PC-3 (cell line): Measurements from ENCODE around the gene AKNA. TPM values are rescaled to one million over a fixed set of nuclear protein-coding genes. Genes with fewer than 3 reads are reported as not detected.
A peak's percentile ranks its signal among the peaks of the same experiment; 100 is the strongest.

Experiments used
- ATAC-seq: fragments of 200-7000 bp; cut with Tn5 transposase; 2 replicates; pipeline ENCODE4 v1.9.1; 2020; ENCODE audit warnings: mild to moderate bottlenecking, moderate library complexity
- BruUV-seq: library from RNA; stranded (reverse); fragments of 400-500 nt; replicated peaks from 2 replicates; lab custom pipeline; 2021; lab: Mats Ljungman, UMichigan
- CTCF ChIA-PET: fragments of 300-600 bp; sonication (Branson Sonifier 250); formaldehyde crosslinking; loops from one replicate; lab custom pipeline; 2022; ENCODE audit warnings: antibody characterized with exemption; lab: Charles Lee
- POLR2A ChIA-PET: fragments of 300-600 bp; sonication (Branson Sonifier 250); formaldehyde crosslinking; loops from one replicate; lab custom pipeline; 2022; ENCODE audit warnings: antibody characterized with exemption; ENCODE audit not compliant: unreplicated experiment; lab: Charles Lee
- DNase-seq: peaks from one replicate; pipeline ENCODE4 v3.0.0-alpha.2; 2015
- H2AFZ ChIP-seq: fragments of 300-600 bp; sonication (generic); 2 replicates; pipeline ENCODE4 v1.6.0; 2016; ENCODE audit warnings: antibody characterized with exemption, low read length
- H3F3A ChIP-seq: fragments of 300-600 bp; sonication (generic); one replicate; pipeline ENCODE4 v1.6.0; 2017; ENCODE audit warnings: antibody characterized with exemption, low read length, control low read depth, mild to moderate bottlenecking; ENCODE audit not compliant: unreplicated experiment
- H3K27ac ChIP-seq: fragments of 300-600 bp; sonication (generic); 2 replicates; pipeline ENCODE4 v1.5.1; 2016; ENCODE audit warnings: mild to moderate bottlenecking, low read length
- H3K27me3 ChIP-seq: fragments of 300-600 bp; sonication (generic); 2 replicates; pipeline ENCODE4 v1.6.1; 2016; ENCODE audit warnings: low read length, mixed read lengths
- H3K36me3 ChIP-seq: fragments of 300-600 bp; sonication (generic); 2 replicates; pipeline ENCODE4 v1.6.1; 2016; ENCODE audit warnings: low read depth, mixed run types, low read length, mixed read lengths
- H3K4me1 ChIP-seq: fragments of 300-600 bp; sonication (generic); 2 replicates; pipeline ENCODE4 v1.5.1; 2016; ENCODE audit warnings: low read length; ENCODE audit not compliant: insufficient read depth
- H3K4me2 ChIP-seq: fragments of 300-600 bp; sonication (generic); 2 replicates; pipeline ENCODE4 v1.6.0; 2016; ENCODE audit warnings: low read length
- H3K4me3 ChIP-seq: fragments of 300-600 bp; sonication (generic); 2 replicates; pipeline ENCODE4 v1.5.1; 2016; ENCODE audit warnings: mild to moderate bottlenecking, low read length, mixed read lengths
- H3K79me2 ChIP-seq: fragments of 300-600 bp; sonication (generic); 2 replicates; pipeline ENCODE4 v1.6.1; 2017; ENCODE audit warnings: low read length, mixed read lengths
- H3K9ac ChIP-seq: fragments of 300-600 bp; sonication (generic); 2 replicates; pipeline ENCODE4 v1.6.0; 2016; ENCODE audit warnings: mild to moderate bottlenecking, low read length
- H3K9me2 ChIP-seq: fragments of 300-600 bp; sonication (generic); replicated peaks from 2 replicates; pipeline ENCODE4 v1.6.1; 2016; ENCODE audit warnings: mixed run types, low read length, mixed read lengths
- H3K9me3 ChIP-seq: fragments of 300-600 bp; sonication (generic); 2 replicates; pipeline ENCODE4 v1.6.1; 2016; ENCODE audit warnings: low read length, mixed read lengths
- H4K20me1 ChIP-seq: fragments of 300-600 bp; sonication (generic); 2 replicates; pipeline ENCODE4 v1.6.1; 2016; ENCODE audit warnings: low read length, mixed read lengths
- EZH2 ChIP-seq: fragments of 300-600 bp; sonication (generic); IDR thresholded peaks from one replicate; pipeline ENCODE4 v1.6.1; 2017; ENCODE audit warnings: antibody characterized with exemption, mild to moderate bottlenecking, low read length; ENCODE audit not compliant: unreplicated experiment
- EZH2phosphoT487 ChIP-seq: fragments of 300-600 bp; sonication (generic); IDR thresholded peaks from 2 replicates; pipeline ENCODE4 v1.6.1; 2018; ENCODE audit warnings: mild to moderate bottlenecking, antibody characterized with exemption, low read length, borderline replicate concordance
- intact Hi-C: fragments of 100-400 bp; cut with micrococcal nuclease; formaldehyde crosslinking; loops from 2 replicates; pipeline ENCODE4 v1.9.0; 2023
- total RNA-seq: library from RNA; depleted of rRNA; stranded (reverse); fragments of >200 nt; gene quantifications from 2 replicates; pipeline ENCODE4 v1.2.3, GENCODE V29; 2014
- TF ChIP-seq, protein P1 (sequence below): fragments of 300-600 bp; sonication (generic); conservative IDR thresholded peaks from 2 replicates; pipeline ENCODE4 v1.5.1; 2017; ENCODE audit warnings: antibody characterized with exemption, low read depth, mild to moderate bottlenecking, low read length

AKNA gene
- total RNA-seq, 1 experiment from 2014 or later: 9.1 TPM

DNA sequence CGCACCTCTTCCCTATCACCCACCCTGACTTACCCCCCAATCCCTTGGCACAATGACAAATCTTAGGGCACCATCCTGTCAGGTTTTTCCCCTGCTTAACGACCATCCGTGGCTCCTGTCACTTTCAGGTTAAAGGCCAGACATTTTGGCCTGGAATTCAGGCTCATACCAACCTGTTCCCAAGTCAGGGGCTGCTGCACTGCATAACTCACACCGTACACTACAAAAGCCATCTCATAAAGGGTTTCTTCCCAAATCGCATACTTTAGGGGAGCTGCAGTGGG, 7.5 kb upstream of the AKNA start:
- no peaks in the 10 kb centered on the region for H3K36me3 ChIP-seq
- no TSS peak for BruUV-seq
- TF ChIP-seq EZH2 (no peak), EZH2phosphoT487 (no peak)
- TF ChIP-seq, protein P1, sequence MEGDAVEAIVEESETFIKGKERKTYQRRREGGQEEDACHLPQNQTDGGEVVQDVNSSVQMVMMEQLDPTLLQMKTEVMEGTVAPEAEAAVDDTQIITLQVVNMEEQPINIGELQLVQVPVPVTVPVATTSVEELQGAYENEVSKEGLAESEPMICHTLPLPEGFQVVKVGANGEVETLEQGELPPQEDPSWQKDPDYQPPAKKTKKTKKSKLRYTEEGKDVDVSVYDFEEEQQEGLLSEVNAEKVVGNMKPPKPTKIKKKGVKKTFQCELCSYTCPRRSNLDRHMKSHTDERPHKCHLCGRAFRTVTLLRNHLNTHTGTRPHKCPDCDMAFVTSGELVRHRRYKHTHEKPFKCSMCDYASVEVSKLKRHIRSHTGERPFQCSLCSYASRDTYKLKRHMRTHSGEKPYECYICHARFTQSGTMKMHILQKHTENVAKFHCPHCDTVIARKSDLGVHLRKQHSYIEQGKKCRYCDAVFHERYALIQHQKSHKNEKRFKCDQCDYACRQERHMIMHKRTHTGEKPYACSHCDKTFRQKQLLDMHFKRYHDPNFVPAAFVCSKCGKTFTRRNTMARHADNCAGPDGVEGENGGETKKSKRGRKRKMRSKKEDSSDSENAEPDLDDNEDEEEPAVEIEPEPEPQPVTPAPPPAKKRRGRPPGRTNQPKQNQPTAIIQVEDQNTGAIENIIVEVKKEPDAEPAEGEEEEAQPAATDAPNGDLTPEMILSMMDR: no peak
- H3K9me2 ChIP-seq: no peaks in the 10 kb centered on the region
- no peak overlapping the region for H3K27ac ChIP-seq
- H3F3A ChIP-seq: no peaks in the 10 kb centered on the region
- ChIA-PET CTCF (no interaction called here), POLR2A (no interaction called here)
- H2AFZ ChIP-seq: no peak overlapping the region
- ATAC-seq (no peak), DNase-seq (no peak)
- no peaks in the 10 kb centered on the region for H3K9me3 ChIP-seq
- H3K9ac ChIP-seq: no peak overlapping the region
- no peaks in the 10 kb centered on the region for H3K27me3 ChIP-seq
- H4K20me1 ChIP-seq: no peaks in the 10 kb centered on the region
- intact Hi-C loops: no loop called here
- H3K4me2 ChIP-seq: no peak overlapping the region
- H3K4me1 ChIP-seq: peaks cover 16% of the 10 kb centered on the region
- H3K4me3 ChIP-seq: no peak overlapping the region
- H3K79me2 ChIP-seq: peaks cover 10% of the 10 kb centered on the region; the same call in 1 of the 2 replicates

DNA sequence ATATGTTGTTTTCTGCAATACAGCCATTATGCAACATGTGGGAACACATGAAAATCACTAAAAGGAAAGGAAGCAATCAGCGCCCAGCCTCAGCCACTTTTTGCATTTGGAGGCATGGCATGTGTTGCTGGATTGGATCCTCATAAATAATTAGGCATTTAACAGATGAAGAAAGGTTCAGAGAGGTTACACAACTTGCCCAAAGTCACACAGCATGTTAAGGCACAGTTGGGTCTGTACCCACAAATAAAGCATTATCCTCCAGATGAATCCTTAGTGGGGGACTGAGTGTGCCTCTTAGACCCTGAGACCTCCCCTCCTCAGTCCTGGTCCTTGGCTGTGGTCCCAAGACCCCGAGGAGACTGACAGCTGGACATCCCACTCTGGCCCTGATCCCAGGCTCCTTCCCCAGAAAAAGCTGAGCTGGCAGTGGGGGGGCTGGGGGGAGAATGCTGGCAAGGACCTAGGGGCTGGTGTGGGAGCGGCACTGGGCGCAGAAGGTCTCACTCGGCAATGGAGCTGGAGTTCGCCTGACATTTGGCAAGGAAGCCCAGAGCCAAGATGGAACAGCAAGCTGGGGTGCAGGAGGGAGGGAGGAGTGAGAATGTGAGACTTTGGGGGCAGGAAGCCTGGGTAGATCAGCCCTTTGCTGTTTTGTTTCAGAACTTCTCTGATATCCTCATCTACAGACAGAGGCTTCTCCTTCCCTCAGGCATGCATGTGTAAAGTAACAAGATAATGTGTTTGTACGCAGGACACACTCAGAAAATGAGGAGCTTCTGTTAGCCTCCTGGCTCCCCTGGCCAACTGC, 6.9 kb upstream of the AKNA start:
- no peaks in the 10 kb centered on the region for H3K9me2 ChIP-seq
- H3K9ac ChIP-seq: no peak overlapping the region
- H3K4me3 ChIP-seq: no peak overlapping the region
- H3F3A ChIP-seq: no peaks in the 10 kb centered on the region
- intact Hi-C loops: no loop called here
- no peak overlapping the region for H2AFZ ChIP-seq
- ChIA-PET CTCF (no interaction called here), POLR2A (no interaction called here)
- no peaks in the 10 kb centered on the region for H3K9me3 ChIP-seq
- H3K36me3 ChIP-seq: no peaks in the 10 kb centered on the region
- BruUV-seq: no TSS peak
- TF ChIP-seq EZH2 (no peak), EZH2phosphoT487 (no peak)
- TF ChIP-seq, protein P1: no peak
- H3K79me2 ChIP-seq: peaks cover 10% of the 10 kb centered on the region; the same call in 1 of the 2 replicates
- H3K4me2 ChIP-seq: no peak overlapping the region
- no peak overlapping the region for H3K27ac ChIP-seq
- DNase-seq: no peak
- H4K20me1 ChIP-seq: no peaks in the 10 kb centered on the region
- H3K4me1 ChIP-seq: peaks cover 16% of the 10 kb centered on the region
- no peak for ATAC-seq
- no peaks in the 10 kb centered on the region for H3K27me3 ChIP-seq

DNA sequence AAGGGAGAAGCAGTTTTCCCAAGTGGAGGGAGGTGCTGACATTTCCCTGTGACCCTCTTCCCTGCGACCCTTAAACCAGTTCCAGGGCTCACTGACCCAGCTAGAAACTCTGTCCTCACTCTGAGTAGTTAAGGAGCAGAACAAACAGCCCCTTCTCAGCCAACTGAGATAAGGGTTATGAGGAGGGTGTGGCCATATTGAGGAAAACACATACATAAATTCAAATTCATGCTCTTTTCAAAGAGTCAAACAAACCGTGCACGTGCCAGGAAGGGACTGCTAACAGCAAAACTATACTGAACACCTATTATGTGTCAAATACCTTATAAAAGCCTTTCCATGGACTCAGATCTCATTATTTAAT, 4.9 kb upstream of the AKNA start:
- H3K36me3 ChIP-seq: no peaks in the 10 kb centered on the region
- H3K4me2 ChIP-seq: peak overlapping the region; percentile 59
- BruUV-seq: no TSS peak
- TF ChIP-seq, protein P1: no peak
- TF ChIP-seq EZH2 (no peak), EZH2phosphoT487 (no peak)
- no peaks in the 10 kb centered on the region for H3K9me2 ChIP-seq
- peak; percentile 31 for DNase-seq
- H3K27ac ChIP-seq: peak overlapping the region; percentile 55
- no peaks in the 10 kb centered on the region for H4K20me1 ChIP-seq
- no peak overlapping the region for H2AFZ ChIP-seq
- ChIA-PET POLR2A (no interaction called here), CTCF (interaction anchor here (0.7 kb wide), 2 partner anchors 22 to 398 kb away, joined by 3 to 4 read pairs; no protein-coding TSS in a partner anchor)
- H3K79me2 ChIP-seq: peaks cover 10% of the 10 kb centered on the region; the same call in 1 of the 2 replicates
- H3K27me3 ChIP-seq: no peaks in the 10 kb centered on the region
- intact Hi-C loops: loop anchor here (1.0 to 2.0 kb wide), 2 partner anchors 26 to 53 kb away; no protein-coding TSS in a partner anchor
- H3F3A ChIP-seq: no peaks in the 10 kb centered on the region
- H3K4me1 ChIP-seq: peaks cover 16% of the 10 kb centered on the region
- no peak overlapping the region for H3K4me3 ChIP-seq
- H3K9me3 ChIP-seq: no peaks in the 10 kb centered on the region
- peak; percentile 70 for ATAC-seq
- no peak overlapping the region for H3K9ac ChIP-seq
